Measurements from ENCODE around the gene RAB31. TPM values are rescaled to one million over a fixed set of nuclear protein-coding genes. Genes with fewer than 3 reads are reported as not detected.

The RAB31 gene
- polyA plus RNA-seq, 3 donors from 2014 or later: 5.3 to 28.0 (median 19.3) TPM

DNA sequence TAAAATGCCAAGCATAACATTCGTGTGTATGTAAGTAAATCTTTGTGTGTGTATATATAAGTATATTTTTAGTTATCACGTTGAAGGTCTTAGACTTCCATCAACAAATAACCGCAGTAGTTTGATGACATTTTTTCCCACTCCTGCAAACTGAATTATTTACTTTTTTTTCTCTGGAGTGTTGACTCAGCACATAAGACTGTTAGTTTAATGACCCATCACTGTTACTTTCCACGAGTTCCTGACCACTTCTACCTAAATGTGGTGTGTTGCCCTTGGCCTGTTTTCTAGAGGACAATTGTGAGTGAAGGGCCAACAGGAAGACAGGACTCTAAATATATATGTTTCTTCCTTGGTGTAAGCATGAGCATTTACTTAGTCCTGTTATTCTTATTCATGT, 106.3 kb downstream of the RAB31 start:
- DNase-seq: no peak
- Mint-ChIP-seq H3K4me3 (no peak overlapping the region), H3K9me3 (peaks cover 0 to 2% (median 0%) of the 10 kb centered on the region in 6 donors), H3K36me3 (no peaks in the 10 kb centered on the region), H3K27me3 (ENCODE audit: low read depth in 3 of 3) (peaks cover 2 to 3% (median 2%) of the 10 kb centered on the region in 3 donors), H3K4me1 (no peaks in the 10 kb centered on the region), H3K27ac (no peak overlapping the region)

DNA sequence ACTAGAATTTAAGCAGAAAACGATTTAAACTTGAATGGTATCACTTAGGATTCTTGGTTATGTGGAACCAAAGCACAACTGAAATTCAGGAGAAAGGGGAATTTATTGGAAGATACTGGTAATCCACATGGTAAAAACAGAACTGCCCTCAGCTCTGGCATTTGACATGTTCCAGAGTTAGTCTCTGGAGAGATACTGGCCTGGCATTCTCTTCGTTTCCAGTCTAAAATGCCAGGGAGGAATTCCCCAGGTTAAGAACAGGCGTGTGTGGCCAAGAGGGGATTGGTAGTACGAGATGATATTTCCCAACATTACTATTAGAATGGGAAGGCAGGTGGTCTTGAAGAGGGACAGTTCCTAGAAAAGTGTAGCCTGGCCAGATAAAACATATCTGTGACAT, 109.2 kb downstream of the RAB31 start:
- no peak overlapping the region for H3K27ac Mint-ChIP-seq
- no peak overlapping the region for H3K4me3 Mint-ChIP-seq
- H3K9me3 Mint-ChIP-seq: peaks cover 0 to 2% (median 0%) of the 10 kb centered on the region in 6 donors
- peaks cover 2 to 3% (median 3%) of the 10 kb centered on the region in 3 donors for H3K27me3 Mint-ChIP-seq (ENCODE audit: low read depth in 3 of 3)
- no peaks in the 10 kb centered on the region for H3K4me1 Mint-ChIP-seq
- DNase-seq: no peak
- H3K36me3 Mint-ChIP-seq: no peaks in the 10 kb centered on the region

DNA sequence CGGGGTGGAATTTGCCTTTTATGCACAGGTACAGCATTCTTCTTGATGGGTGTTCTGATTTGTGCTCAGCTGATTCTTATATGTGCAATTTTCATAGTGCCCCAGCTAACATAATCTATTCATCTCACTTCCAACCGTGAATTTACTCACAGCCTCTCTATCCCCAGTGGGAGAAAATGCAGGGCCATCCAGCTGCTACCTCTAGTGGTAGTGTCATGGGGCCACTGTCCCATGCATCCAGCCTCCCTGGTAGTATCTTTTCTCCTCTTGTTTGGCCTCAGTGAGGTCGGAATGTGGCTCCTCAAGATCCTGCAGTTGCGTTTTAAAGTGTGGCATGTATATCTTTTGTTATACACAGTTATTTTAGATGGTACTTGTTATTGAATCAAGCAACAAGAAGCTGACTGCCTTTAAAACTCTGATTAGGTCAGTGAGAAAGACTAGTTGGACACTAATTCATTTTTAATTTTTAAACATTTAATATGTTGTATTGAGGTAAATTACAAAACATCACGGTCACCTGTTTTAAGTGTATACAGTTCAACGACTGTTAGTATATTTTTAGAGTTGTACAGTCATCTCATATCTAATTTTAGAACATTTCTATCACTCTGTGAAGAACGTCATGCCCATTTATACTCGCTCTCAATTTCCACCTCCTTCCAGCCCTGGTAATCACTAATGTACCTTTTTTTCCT, 109.8 kb downstream of the RAB31 start:
- Mint-ChIP-seq H3K27me3 (ENCODE audit: low read depth in 3 of 3) (peaks cover 0 to 3% (median 2%) of the 10 kb centered on the region in 3 donors), H3K27ac (no peak overlapping the region), H3K4me1 (no peaks in the 10 kb centered on the region), H3K4me3 (no peak overlapping the region), H3K36me3 (no peaks in the 10 kb centered on the region), H3K9me3 (peaks cover 0 to 2% (median 0%) of the 10 kb centered on the region in 6 donors)
- no peak for DNase-seq

DNA sequence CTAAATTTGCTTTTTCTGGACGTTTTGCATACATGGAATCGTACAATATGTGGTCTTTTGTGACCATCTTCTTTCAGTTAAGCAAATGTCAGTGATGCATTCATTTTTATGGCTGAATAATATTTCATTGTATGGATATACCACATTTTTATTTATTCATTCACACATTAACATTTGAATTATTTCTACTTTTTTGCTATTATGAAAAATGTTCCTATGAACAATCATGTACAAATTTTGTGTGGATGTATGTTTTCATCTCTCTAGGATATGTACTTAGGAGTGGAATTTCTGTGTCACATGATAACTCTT, 110.3 kb downstream of the RAB31 start:
- H3K27ac Mint-ChIP-seq: no peak overlapping the region

DNA sequence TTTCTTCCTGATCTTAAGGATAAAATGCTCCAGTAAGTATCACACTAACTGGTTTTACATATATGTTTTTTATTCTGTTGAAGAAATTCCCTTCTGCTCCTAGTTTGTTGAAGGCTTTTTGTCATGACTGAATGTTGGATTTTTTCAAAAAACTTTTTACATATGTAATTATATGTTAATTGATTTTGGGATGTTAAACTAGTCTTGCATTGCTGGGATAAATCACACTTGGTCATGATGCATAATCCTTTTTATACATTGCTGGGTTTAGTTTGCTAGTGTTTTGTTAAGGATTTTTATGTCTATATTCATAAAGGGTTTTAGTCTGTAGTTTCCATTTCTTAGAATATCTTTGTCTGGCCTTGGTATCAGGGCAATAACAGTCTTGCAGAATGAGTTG, 112.0 kb downstream of the RAB31 start:
- H3K27ac Mint-ChIP-seq: no peak overlapping the region
- peaks cover 0 to 3% (median 2%) of the 10 kb centered on the region in 3 donors for H3K27me3 Mint-ChIP-seq (ENCODE audit: low read depth in 3 of 3)
- no peaks in the 10 kb centered on the region for H3K4me1 Mint-ChIP-seq
- H3K4me3 Mint-ChIP-seq: no peak overlapping the region
- H3K9me3 Mint-ChIP-seq: peaks cover 0 to 2% (median 0%) of the 10 kb centered on the region in 6 donors
- DNase-seq: no peak
- H3K36me3 Mint-ChIP-seq: no peaks in the 10 kb centered on the region

More for the DNA sequence above, 110.3 kb downstream of the RAB31 start:
- no peak overlapping the region for H3K4me3 Mint-ChIP-seq
- no peak for DNase-seq
- no peaks in the 10 kb centered on the region for H3K4me1 Mint-ChIP-seq
- peaks cover 0 to 2% (median 0%) of the 10 kb centered on the region in 6 donors for H3K9me3 Mint-ChIP-seq
- no peaks in the 10 kb centered on the region for H3K36me3 Mint-ChIP-seq
- H3K27me3 Mint-ChIP-seq (ENCODE audit: low read depth in 3 of 3): peaks cover 0 to 3% (median 2%) of the 10 kb centered on the region in 3 donors

DNA sequence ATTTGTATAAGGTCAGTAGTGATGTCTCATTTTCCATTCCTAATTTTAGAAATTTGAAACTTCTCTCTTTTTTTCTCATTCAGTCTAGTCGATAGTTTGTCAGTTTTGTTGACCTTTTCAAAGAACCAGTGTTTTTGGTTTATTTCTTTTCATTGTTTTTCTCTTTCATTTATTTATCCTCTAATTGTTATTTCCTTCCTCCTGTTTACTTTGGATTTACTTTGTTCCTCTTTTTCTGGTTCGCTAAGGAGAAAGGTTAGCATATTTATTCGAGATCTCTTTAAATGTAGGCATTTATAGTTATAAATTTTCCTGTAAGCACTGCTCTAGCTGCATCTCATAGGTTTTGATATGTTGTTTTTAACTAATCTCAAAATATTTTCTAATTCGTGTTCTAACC, 112.6 kb downstream of the RAB31 start:
- Mint-ChIP-seq H3K36me3 (no peaks in the 10 kb centered on the region), H3K4me3 (no peak overlapping the region), H3K27me3 (ENCODE audit: low read depth in 3 of 3) (peaks cover 0 to 3% (median 2%) of the 10 kb centered on the region in 3 donors), H3K9me3 (peaks cover 0 to 2% (median 0%) of the 10 kb centered on the region in 6 donors), H3K27ac (no peak overlapping the region), H3K4me1 (no peaks in the 10 kb centered on the region)
- DNase-seq: no peak

DNA sequence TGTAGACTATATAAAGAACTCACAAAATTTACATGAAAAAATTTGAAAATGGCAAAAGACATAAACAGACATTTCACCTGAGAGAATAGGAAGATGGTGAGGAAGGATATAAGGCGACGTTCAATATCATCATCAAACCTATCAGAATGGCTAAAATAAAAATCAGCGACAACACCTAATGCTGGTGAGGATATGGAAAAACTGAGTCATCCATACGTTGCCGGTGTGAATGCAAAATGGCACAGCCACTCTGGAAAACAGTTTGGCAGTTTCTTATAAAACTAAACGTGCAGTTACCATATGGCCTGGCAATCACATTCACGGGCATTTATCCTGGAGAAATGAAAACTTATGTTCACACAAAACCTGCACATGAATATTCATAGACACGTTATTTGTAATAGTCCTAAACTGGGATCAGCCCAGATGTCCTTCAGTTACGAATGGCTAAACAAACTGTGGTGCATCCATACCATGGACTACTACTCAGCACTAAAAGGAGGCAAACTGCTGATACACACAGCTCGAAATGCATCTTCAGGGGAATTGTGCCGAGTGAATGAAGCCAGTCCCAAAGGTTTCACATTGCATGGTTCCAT, 114.6 kb downstream of the RAB31 start:
- H3K9me3 Mint-ChIP-seq: peaks cover 0 to 2% (median 0%) of the 10 kb centered on the region in 6 donors
- no peaks in the 10 kb centered on the region for H3K36me3 Mint-ChIP-seq
- H3K27me3 Mint-ChIP-seq (ENCODE audit: low read depth in 3 of 3): peaks cover 0 to 3% (median 1%) of the 10 kb centered on the region in 3 donors
- H3K27ac Mint-ChIP-seq: no peak overlapping the region
- no peak for DNase-seq
- H3K4me1 Mint-ChIP-seq: no peaks in the 10 kb centered on the region
- no peak overlapping the region for H3K4me3 Mint-ChIP-seq

DNA sequence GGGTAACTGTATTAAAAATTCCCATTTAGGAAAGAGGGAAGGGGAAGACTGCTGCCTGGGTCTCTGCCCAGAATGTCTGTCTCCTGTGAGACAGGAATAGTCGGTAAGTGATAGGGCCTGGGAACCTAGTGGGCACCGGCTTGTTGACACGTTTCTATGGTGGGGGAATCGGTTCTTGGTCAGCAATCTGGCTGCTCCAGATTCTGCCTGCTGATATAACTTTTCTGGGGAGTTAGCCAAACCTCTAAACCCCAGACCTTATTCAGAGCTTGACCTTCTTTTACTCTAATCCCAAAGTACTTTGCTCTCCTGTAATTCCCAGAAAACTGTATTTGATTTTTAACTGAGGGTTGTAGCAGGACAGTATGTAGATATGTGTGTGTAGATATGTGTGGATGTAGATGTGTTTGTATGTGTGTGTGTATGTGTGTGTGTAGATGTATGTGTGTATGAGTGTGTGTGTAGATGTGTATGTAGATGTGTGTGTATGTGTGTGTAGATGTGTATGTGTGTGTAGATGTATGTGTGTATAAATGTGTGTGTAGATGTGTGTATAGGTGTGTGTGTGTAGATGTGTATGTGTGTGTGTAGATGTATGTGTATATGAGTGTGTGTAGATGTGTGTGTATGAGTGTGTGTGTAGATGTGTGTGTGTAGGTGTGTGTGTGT, 115.8 kb downstream of the RAB31 start:
- no peaks in the 10 kb centered on the region for H3K36me3 Mint-ChIP-seq
- peaks cover 0 to 3% (median 1%) of the 10 kb centered on the region in 3 donors for H3K27me3 Mint-ChIP-seq (ENCODE audit: low read depth in 3 of 3)
- H3K4me3 Mint-ChIP-seq: no peak overlapping the region
- H3K4me1 Mint-ChIP-seq: no peaks in the 10 kb centered on the region
- peaks cover 0 to under 1% (median 0%) of the 10 kb centered on the region in 6 donors for H3K9me3 Mint-ChIP-seq
- no peak for DNase-seq
- no peak overlapping the region for H3K27ac Mint-ChIP-seq

DNA sequence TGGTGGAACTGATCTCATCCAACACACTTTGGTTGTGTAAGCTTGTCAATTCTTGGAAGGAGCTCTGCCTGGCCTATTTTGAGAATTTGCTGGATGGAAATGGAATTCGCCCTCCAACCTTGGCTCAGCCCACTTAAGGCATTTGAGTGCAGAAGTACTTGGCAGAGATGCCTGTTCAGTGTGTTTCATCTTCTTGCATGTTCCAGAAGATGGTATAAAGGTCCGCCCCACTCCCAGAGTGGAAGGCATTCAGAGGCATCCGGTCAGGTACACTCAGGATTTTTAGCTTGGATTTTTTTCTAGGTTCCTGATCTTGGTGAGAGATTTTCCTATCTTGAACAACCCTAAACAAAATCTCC, 116.4 kb downstream of the RAB31 start:
- Mint-ChIP-seq H3K4me1 (no peaks in the 10 kb centered on the region), H3K27ac (no peak overlapping the region), H3K4me3 (no peak overlapping the region), H3K9me3 (no peaks in the 10 kb centered on the region), H3K36me3 (no peaks in the 10 kb centered on the region), H3K27me3 (ENCODE audit: low read depth in 3 of 3) (peaks cover 0 to 1% (median 1%) of the 10 kb centered on the region in 3 donors)
- DNase-seq: no peak

DNA sequence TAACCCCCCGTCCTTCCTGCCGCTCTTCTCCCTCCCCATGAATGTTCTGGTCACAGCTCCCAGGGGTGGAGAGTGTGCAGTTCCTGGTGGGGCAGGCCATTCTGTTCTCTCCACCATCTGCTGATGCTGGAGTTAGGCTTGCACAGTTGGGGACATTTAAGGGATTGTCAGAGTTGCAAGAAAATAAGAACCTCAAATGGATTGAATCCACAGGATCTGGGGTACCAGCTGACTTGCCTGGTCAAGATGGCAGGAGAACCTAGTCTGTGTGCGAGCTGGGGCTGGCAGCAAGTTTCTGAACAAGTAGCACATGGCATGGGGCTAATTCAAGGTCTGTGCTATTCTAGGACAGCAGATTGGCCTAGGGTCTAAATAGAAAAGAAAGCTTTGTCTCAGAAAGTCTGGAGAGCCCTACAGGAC, 116.9 kb downstream of the RAB31 start:
- H3K9me3 Mint-ChIP-seq: no peaks in the 10 kb centered on the region
- no peak overlapping the region for H3K4me3 Mint-ChIP-seq
- DNase-seq: no peak
- H3K4me1 Mint-ChIP-seq: no peaks in the 10 kb centered on the region
- H3K27me3 Mint-ChIP-seq (ENCODE audit: low read depth in 3 of 3): peaks cover 0 to 1% (median 1%) of the 10 kb centered on the region in 3 donors
- H3K36me3 Mint-ChIP-seq: no peaks in the 10 kb centered on the region
- no peak overlapping the region for H3K27ac Mint-ChIP-seq

DNA sequence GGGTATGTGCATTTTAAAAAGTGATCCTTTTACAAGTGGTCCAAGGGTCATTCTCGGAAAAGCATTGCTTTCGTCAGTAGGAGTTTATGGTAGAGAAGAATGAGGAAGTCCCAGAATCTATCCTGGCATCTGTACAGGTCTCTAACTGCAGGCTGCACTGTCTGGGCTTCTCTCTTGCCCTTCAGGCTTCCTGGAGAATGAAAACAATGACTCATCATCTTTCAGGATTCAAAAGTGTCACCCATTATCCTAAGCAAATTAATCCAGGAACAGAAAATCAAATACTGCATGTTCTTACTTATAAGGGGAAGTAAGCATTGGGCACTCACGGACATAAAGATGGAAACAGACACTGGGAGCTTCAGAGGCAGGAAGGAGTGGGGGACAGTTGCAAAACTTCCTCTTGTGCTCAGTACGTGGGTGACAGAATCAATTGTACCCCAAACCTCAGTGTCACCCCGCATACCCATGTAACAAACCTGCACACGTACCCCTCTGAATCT, 117.5 kb downstream of the RAB31 start:
- H3K9me3 Mint-ChIP-seq: no peaks in the 10 kb centered on the region
- no peak overlapping the region for H3K27ac Mint-ChIP-seq
- H3K27me3 Mint-ChIP-seq (ENCODE audit: low read depth in 3 of 3): peaks cover 0 to 1% (median 1%) of the 10 kb centered on the region in 3 donors
- no peak for DNase-seq
- no peaks in the 10 kb centered on the region for H3K4me1 Mint-ChIP-seq
- no peaks in the 10 kb centered on the region for H3K36me3 Mint-ChIP-seq
- no peak overlapping the region for H3K4me3 Mint-ChIP-seq

DNA sequence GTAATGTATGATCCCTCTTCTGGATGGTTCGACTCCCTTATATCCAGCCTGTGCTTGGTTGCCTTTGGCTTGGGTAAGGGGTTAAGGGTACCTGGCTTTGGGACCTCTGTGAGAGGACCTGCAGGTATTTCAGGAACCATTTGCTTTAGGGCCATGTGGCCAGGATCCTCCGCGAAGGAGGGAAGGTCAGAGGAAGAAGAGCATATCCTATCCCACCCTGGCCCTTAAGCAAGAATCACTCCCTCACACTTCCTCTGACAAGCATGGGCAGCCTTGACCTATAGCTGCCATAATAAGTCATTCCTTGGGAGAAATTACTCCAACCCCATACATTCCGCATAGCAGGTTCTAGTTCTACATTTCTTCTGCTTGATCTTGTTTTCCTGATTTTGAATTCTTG, 118.6 kb downstream of the RAB31 start:
- H3K9me3 Mint-ChIP-seq: no peaks in the 10 kb centered on the region
- H3K36me3 Mint-ChIP-seq: no peaks in the 10 kb centered on the region
- peaks cover 0 to 2% (median 1%) of the 10 kb centered on the region in 3 donors for H3K27me3 Mint-ChIP-seq (ENCODE audit: low read depth in 3 of 3)
- no peak for DNase-seq
- H3K4me1 Mint-ChIP-seq: no peaks in the 10 kb centered on the region
- no peak overlapping the region for H3K27ac Mint-ChIP-seq
- no peak overlapping the region for H3K4me3 Mint-ChIP-seq

DNA sequence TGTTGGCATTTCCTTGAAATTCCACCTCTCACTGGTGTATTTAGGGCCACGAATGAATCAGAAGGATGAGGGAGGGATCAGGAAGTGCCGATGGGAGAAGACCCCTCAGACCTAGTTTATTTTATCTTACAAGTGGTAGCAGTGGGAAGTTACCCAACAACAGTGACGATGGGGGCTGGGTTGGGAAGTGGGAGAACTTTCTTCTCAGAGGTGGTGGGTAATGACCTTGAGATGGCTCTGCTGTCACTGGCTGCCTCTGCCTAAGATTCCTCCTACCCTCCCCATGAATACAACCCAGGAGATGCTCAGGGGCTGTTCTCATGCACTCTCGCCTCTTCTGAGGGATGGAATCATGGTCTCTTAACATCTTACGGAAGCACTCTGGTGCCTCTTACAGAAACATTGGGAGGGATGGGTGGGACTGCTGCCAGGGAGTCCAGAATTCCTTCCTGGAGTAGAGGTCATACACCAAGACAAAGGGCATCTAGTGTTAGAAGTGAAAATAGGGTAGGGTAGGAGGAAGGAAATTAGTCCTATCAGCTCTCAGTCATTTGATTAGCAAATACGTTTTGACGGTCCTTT, 119.2 kb downstream of the RAB31 start:
- Mint-ChIP-seq H3K36me3 (no peaks in the 10 kb centered on the region), H3K27ac (no peak overlapping the region), H3K4me3 (no peak overlapping the region), H3K4me1 (no peaks in the 10 kb centered on the region), H3K9me3 (no peaks in the 10 kb centered on the region), H3K27me3 (ENCODE audit: low read depth in 3 of 3) (peaks cover 0 to 3% (median 1%) of the 10 kb centered on the region in 3 donors)
- DNase-seq: no peak

Data from immature natural killer cell (primary cell).